ENCODE measurements around the gene KCNG4.
"Not testable (repeated sequence)": the region's sequence is repeated elsewhere in the genome, so short reads cannot be mapped to it uniquely, and the experiment has no call there.

KCNG4 gene

GRCh38 chr16:84233748-84234147 is 6.1 kb downstream of the KCNG4 start:
- DNase-seq = no peak

- DNase-seq = no peak
These were observed 6.8 kb downstream of the KCNG4 start for GRCh38 chr16:84232969-84233368.

GRCh38 chr16:84232060-84232459 is 7.8 kb downstream of the KCNG4 start:
- no peak for DNase-seq

- no peak for DNase-seq
These were observed 10.3 kb downstream of the KCNG4 start for GRCh38 chr16:84229471-84229870.

- no peak for DNase-seq
These were observed 11.5 kb downstream of the KCNG4 start for GRCh38 chr16:84228256-84228838.

GRCh38 chr16:84227548-84227947 is 12.3 kb downstream of the KCNG4 start:
- no peak for DNase-seq

GRCh38 chr16:84226026-84226425 is 13.8 kb downstream of the KCNG4 start:
- DNase-seq = no peak

- DNase-seq = no peak
These were observed 14.2 kb downstream of the KCNG4 start for GRCh38 chr16:84225571-84225970.

GRCh38 chr16:84225126-84225525 is 14.7 kb downstream of the KCNG4 start:
- DNase-seq = no peak

GRCh38 chr16:84224554-84224953 is 15.3 kb downstream of the KCNG4 start:
- DNase-seq = no peak

- no peak for DNase-seq
These were observed 16.4 kb downstream of the KCNG4 start for GRCh38 chr16:84223456-84223855.

GRCh38 chr16:84220851-84221250 is 19.0 kb downstream of the KCNG4 start:
- DNase-seq = no peak

GRCh38 chr16:84218956-84219355 is 20.9 kb downstream of the KCNG4 start:
- DNase-seq = no peak

- no peak for DNase-seq
These were observed 21.5 kb downstream of the KCNG4 start for GRCh38 chr16:84218176-84218823.

GRCh38 chr16:84216144-84216543 is 23.7 kb downstream of the KCNG4 start:
- DNase-seq = not testable (repeated sequence)

GRCh38 chr16:84215531-84215930 is 24.3 kb downstream of the KCNG4 start:
- no peak for DNase-seq

GRCh38 chr16:84214451-84215066 is 25.3 kb downstream of the KCNG4 start:
- no peak for DNase-seq

GRCh38 chr16:84212631-84213030 is 27.2 kb downstream of the KCNG4 start:
- no peak for DNase-seq

GRCh38 chr16:84212154-84212553 is 27.7 kb downstream of the KCNG4 start:
- no peak for DNase-seq

- DNase-seq = no peak
These were observed 29.8 kb downstream of the KCNG4 start for GRCh38 chr16:84209989-84210388.

- DNase-seq = no peak
These were observed 31.9 kb downstream of the KCNG4 start for GRCh38 chr16:84207879-84208278.

- no peak for DNase-seq
These were observed 32.6 kb downstream of the KCNG4 start for GRCh38 chr16:84207251-84207650.

GRCh38 chr16:84205976-84206691 is 33.7 kb downstream of the KCNG4 start:
- no peak for DNase-seq

GRCh38 chr16:84205123-84205522 is 34.7 kb downstream of the KCNG4 start:
- DNase-seq = not testable (repeated sequence)

All from GF-D8 (cell line).